COLO829 (cell line): ENCODE measurements around the gene TMEM41A.

ENCODE experiments used
- DNase-seq: peaks from one replicate; pipeline ENCODE4 v3.0.0; 2012; ENCODE audit warnings: low spot score

Gene TMEM41A

DNA sequence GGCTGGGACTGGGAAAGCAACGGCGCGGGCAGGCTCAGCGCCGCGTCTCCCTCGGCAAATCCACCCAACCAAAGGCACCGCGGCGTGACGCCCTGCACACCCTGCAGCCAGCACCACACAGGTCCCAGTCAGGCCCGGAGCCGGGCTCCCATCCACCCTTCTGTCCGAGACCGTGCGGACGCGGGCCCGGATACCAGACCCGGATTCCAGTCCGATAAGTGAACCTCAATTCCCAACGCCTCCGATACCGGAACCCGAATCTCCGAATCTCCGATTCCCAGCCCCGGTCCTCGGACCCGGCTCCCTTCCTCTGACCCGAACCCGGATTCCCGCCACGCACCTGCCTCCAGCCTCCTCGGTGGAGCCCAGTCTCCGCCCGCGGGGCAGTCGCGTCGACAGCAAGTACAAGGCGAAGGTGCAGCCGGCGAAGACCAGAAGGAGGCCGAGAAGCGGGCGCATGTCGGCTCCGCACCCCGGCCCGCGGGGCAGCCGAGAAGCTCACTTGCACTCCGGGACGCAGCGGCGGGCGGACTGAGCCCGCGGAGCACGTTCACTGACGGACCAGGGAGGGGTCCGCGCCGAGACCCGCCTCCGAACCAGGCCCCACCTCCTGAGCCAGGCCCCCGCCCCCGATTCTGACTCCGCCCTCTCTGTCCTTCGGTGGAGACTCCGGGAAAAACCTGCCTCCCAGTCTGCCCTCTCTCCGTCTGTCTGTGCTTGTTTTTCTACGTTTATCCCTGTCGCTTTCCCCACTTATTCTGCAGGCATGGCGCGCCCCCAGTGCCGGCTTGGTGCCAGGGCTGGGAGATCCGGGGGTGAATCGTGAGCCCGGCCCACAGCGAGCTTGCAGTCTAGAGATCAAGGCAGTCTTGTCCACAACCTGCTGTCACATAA is at the start of gene TMEM41A:
TSS of gene TMEM41A (minus strand) at position 533 of the 894 bp plus-strand sequence. CDS start at position 459, 74 bp downstream.
- peak; percentile 97 for DNase-seq

DNA sequence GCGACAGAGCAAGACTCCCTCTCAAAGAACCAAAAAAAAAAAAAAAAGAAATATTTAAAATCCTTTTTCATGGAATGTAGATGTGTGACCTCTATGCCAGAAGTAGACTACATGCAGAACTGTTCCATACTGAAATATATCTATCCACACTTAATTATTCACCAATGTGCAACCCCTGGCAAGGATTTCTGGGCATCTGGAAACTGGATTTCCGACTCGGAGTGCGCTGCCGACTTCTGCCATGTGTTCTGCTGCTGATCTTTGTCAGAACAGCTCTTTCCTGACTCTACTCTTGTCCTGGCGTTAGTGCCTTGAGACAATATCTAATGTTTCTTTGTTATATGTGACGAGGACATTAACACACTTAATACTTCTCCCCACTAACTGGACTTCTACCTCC is 41.9 kb upstream of the TMEM41A start:
- DNase-seq = no peak

DNA sequence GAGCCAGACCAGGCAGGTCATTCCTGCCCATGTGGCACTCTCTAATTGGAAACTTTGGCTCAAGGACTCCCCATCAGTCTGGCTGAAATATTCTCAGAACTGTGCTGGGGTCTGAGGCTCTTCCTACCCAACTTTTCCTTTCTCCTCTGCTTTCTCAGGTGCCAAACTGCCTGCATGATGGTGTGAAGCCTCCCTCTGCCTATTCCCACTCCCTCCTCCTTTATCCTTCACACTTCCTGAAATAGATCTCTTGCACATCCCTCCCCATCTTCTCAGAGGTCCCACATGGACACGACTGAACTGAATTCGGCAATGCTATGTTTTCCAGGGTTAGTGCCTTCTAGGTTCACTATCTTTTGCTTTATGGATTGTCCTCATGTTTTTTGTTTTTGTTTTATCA is 41.1 kb upstream of the TMEM41A start:
- no peak for DNase-seq

DNA sequence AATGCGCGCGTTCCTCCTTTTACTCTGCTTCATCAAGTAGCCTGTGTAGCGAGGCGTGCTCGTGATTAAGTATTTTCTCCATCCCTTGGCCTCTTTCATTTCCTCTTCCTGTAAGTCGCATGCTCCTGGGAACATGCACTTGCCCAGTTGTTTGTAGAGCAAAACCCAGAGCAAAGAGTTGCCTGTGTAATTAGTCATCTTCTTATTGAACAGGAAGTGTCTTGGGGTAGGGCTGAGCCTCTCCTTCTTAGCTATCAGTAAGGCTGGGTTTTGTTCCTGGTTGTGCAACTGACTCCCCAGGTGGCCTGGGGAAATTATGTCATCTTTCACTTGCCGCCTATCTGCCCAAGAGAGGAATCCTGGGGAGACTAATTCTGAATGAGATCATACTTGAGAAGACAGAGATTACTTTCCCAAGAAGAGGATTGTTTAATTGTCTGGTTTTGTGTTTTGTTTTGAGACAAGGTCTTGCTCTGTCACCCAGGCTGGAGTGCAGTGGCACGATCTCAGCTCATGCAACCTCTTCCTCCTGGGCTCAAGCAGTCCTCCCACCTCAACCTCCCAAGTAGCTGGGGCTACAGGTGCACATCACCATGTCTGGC is 38.6 kb upstream of the TMEM41A start:
- DNase-seq = no peak

- no peak for DNase-seq
Measured at GRCh38 chr3:185534511-185534910, 35.7 kb upstream of the TMEM41A start.

DNA sequence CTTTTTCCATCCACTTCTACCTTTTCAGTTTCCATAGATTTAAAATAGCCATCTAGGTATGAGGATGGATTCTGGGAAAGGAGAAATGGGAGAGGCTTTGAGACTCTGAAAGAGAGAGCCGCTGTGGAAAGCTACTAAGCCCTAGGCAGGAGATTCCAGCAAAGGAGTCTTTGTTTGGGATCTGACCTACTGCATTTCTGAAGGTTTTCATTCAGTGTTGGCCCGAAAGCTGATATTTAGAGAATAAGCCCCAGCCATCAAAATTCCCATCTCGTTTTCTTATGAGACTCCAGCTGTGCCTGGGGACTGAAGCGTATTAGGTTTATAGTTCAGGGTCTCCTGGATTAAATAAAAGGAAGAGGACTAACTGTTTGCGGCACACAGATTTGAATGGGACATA is 34.1 kb upstream of the TMEM41A start:
- peak; percentile 95 for DNase-seq

DNA sequence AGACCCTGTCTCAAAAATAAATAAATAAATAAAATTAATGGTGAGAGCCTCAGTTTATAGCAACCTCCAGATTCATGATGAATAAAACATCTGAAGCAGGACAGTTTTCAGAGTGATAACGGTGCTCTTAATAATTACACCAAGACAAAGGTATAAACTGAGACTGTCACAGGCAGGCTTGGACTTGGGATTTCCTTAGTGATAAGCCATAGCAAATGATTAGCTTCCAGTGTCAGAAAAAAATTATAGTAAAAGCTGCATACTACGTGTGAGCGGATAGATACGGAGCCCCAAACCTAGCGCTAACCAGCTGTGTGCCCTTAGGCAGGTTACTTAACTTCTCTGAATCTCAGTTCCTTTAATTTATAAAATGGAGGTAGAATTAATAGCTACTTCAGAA is 32.0 kb upstream of the TMEM41A start:
- no peak for DNase-seq

DNA sequence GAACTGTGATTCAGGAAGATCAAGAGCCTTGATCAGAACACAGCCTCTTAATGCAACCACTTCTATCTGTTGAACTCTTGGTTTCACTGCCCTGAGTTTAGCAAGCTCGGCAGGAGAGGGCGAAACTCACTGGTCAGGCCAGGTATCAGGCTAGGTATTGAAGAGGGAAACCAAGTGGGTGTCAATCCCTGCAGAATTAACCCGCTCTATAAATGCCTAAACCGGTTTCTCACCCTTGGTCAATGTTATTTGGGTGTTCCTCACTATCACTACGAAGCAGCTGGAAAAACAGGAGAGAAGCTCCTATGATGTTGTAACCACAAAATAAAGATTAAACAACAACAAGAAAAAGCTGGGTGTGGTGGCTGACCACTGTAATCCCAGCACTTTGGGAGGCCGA is 29.7 kb upstream of the TMEM41A start:
- DNase-seq = no peak

DNA sequence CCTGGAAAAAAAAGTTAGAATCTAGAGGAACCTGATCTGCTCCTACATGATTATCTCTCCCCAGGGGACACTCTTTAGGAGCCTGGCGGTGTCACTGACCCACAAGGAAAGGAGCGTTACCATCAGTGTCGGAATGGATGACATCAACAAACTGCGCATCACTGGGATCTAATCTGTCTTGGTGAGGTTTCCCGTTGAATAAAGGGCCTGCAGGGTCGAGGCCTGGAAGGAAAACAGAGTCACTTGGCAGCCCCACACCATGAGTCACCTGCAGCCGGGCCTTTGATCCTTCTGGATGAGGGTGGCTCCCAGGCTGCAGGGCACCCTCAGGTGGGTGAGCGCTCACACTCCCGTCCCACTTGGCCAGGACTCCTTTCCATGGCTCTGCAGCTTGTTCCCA is 28.5 kb upstream of the TMEM41A start:
- DNase-seq = no peak

- no peak for DNase-seq
Measured at GRCh38 chr3:185526349-185526951, 27.6 kb upstream of the TMEM41A start.

DNA sequence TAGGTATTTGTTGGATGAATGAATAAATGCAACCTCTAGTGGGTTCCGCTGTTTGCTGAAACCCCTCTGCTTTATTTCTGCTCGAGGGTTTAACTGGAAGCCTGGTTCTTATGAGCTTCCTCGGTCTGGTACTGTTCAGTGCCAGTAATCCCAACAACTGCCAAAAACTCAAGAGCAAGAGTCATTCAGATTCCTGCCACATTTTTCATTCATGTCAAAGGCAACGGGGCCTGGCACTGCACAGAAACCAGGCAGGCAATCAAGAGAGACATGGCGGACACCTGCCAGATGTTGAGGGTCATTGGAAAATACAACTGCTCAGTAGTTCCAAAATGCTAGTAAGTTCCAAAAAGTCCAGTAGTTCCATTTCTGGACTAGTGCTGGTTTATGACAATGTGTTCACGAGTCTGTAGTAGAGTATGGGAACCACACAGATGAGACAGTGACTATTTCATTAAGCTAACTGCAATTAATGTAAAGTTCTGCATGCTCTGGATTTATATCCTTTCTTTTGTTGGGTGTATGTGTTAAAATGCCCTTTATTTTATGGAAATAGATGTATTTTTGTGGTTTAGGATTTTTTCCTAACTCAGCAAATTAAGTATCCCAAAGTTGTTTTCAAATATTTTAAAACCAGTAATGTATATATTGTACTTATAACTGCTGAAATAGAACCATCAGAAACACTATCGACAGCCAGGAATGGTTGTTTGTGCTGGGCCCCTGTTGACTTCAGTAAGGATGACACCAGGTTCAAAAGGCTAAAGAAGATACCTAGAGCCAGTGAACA is 22.7 kb upstream of the TMEM41A start:
- DNase-seq = no peak

GRCh38 chr3:185519021-185519420 is 20.2 kb upstream of the TMEM41A start:
- no peak for DNase-seq

DNA sequence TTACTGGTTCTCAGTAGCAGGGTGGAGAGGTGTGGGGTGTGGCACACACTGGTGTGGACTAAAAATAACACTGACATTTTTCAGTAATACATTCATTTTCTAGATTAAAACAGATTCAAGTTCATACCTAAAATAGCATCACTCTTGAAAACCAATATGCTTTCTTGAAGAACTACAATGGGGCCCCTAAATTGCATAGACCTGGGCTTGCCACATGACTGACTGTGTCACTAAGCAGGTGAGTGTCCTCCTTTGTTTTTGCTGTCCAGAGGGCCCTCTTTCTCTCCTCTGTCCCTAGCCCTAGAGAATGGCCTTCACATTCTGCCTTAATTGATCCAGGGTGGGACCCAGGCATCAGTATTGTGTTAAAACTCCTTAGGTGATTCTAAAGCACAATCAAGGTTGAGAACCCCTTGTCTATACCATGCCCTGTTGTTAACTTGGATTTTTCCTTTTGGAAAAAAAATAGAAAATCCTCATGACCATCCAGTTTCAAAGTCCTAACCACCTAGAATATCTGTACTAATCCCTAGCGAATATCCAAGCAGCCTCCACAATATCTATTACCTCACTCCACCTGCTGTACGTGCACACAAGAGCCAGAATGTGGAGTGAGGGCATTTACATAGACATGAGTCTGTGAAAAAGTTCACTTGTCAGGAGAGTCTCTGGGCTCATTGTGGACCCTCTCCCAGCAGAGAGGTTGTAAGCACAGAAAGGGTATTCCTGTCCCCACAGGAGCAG is 18.7 kb upstream of the TMEM41A start:
- DNase-seq = no peak

GRCh38 chr3:185511711-185512110 is 12.9 kb upstream of the TMEM41A start:
- DNase-seq = no peak

GRCh38 chr3:185508335-185508991 is 9.6 kb upstream of the TMEM41A start:
- no peak for DNase-seq

- no peak for DNase-seq
Measured at GRCh38 chr3:185507883-185508282, 9.0 kb upstream of the TMEM41A start.

GRCh38 chr3:185504636-185505035 is 5.8 kb upstream of the TMEM41A start:
- no peak for DNase-seq

GRCh38 chr3:185503521-185503920 is 4.7 kb upstream of the TMEM41A start:
- no peak for DNase-seq

- no peak for DNase-seq
Measured at GRCh38 chr3:185502987-185503386, 4.2 kb upstream of the TMEM41A start.

DNA sequence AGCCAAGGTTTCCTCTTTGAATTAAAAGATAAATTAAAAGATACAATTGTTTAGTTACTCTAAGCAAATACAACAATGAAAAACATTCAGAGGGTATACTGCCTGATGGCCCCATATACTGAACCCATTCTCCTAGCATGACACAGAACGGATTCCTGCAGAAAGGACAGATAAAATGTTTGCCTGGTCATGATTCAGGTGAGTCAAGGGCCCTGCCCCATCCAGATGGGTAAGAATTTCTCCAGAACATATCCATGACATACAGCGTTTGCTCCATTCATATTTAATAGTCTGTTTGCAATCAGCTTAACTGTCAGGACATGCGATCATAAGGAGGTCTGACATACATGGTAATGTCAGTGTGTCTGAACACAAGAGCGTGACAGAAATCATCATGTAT is 8.6 kb downstream of the TMEM41A start:
- DNase-seq = no peak

- DNase-seq = no peak
Measured at GRCh38 chr3:185489462-185489861, 9.4 kb downstream of the TMEM41A start.
